Activated gamma-delta T cell (primary cell): ENCODE results near the gene TRAPPC12.
"Not testable (repeated sequence)": the region's sequence is repeated elsewhere in the genome, so short reads cannot be mapped to it uniquely, and the experiment has no call there.

Experiments
- DNase-seq: peaks from one replicate; lab custom pipeline; 2025; lab: John Stamatoyannopoulos, UW

Gene TRAPPC12

GRCh38 chr2:3432693-3433338, 53.3 kb downstream of the TRAPPC12 start:
- no peak for DNase-seq

GRCh38 chr2:3433339-3433699, 53.8 kb downstream of the TRAPPC12 start:
- DNase-seq = no peak

DNA sequence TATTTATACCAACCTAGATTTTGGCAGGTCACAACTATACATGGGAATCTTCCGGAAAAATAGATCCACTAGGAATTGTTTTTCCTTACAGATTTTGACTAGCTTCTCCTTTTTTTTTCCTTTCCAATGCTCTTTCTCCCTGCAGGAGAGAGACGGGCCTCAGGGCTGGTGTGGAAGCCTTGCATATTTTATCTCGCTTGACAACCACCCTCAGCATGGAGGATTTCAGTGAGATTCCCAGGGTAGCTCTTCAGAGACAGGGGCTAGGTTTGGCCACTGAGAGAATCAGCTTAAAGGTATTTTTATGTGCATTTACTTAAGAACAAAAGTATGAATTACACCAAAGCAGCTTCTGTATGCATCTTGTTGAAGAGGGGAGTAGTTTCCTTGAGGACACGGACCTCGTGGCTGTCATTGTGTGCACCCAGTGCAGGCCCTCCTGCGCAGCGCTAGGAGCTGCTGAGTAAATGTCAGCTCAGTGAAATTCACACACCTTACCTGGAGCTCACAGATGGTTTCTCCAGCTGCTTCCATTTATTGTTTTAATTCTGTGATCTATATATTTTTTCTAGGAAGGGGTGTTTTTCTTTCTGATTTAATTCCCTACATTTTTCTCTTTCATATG, 54.4 kb downstream of the TRAPPC12 start:
- no peak for DNase-seq

GRCh38 chr2:3434654-3435053, 55.2 kb downstream of the TRAPPC12 start:
- DNase-seq = no peak

GRCh38 chr2:3435445-3435844, 56.0 kb downstream of the TRAPPC12 start:
- DNase-seq = no peak

DNA sequence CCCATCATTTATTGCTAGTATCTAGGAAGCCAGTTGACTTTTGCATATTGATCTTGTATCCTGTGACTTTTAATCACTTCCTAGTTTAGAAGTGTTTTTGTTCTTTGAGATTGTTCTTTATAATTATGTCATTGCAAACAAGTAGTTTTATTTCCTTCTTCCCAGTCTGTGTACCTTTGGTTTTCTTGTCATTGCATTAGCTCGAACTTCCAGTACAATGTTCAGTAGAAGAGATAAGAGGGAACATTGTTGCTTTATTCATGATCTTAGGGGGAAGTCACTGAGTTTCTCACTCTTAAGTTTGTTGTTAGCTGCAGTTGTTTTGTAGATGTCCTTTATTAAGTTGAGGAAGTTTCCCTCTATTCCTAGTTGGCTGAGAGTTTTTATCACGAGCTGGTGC, 61.0 kb downstream of the TRAPPC12 start:
- DNase-seq = no peak

- no peak for DNase-seq
Observed at GRCh38 chr2:3441465-3441864, 62.0 kb downstream of the TRAPPC12 start.

GRCh38 chr2:3442185-3442584, 62.7 kb downstream of the TRAPPC12 start:
- no peak for DNase-seq

DNA sequence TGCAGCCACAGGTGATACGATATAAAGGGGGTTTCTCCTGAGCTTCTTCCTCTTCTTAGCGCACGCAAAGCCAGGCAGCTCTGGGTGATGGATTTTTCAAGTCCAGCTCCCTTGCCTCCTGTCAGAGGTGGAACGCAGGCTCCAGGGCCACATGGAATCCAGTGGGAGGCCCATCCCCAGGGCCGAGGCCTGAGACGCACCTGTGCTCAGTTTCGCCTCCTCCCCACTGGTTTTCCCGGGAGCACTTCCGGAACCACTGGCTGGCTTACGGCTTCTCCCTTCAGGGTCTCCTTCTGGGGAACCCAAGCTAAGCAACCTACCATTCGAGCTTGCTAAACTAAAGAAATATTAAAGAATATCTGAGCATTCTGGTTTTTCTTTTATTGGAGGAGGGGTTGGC, 63.6 kb downstream of the TRAPPC12 start:
- no peak for DNase-seq

- no peak for DNase-seq
Observed at GRCh38 chr2:3443506-3444084, 64.1 kb downstream of the TRAPPC12 start.

- DNase-seq = no peak
Observed at GRCh38 chr2:3445891-3446290, 66.4 kb downstream of the TRAPPC12 start.

DNA sequence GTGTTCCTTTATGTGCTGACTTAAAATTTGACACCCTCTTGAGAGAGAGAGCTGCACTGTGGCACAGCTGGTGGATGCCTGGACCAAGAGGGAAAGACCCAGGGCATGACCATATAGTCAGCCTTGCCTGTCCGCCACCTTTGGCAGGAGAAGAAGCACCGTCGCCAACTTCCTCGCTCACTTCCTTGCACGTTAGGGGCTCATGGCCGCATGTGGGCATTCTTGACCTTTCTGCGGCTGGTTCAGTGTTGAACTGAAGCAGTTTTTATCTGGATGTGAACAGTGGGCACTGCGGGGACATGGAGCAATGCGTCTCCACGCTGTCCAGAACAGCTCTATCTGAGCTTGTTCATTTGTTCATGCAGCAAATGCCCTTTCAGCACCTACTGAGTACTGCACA, 66.9 kb downstream of the TRAPPC12 start:
- no peak for DNase-seq

DNA sequence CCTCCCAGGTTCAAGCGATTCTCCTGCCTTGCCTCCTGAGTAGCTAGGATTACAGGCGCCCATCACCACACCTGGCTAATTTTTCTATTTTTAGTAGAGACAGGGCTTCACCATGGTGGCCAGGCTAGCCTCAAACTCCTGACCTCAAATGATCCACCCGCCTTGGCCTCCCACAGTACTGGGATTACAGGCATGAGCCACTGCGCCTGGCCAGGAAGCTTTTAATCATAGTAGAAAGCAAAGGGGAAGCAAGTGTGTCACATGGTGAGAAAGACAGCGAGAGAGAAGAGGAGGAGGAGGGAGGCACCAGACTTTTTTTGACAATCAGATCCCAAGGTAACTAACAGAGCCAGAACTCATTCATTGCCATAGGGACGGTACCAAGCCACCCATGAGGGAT, 67.7 kb downstream of the TRAPPC12 start:
- not testable (repeated sequence) for DNase-seq

DNA sequence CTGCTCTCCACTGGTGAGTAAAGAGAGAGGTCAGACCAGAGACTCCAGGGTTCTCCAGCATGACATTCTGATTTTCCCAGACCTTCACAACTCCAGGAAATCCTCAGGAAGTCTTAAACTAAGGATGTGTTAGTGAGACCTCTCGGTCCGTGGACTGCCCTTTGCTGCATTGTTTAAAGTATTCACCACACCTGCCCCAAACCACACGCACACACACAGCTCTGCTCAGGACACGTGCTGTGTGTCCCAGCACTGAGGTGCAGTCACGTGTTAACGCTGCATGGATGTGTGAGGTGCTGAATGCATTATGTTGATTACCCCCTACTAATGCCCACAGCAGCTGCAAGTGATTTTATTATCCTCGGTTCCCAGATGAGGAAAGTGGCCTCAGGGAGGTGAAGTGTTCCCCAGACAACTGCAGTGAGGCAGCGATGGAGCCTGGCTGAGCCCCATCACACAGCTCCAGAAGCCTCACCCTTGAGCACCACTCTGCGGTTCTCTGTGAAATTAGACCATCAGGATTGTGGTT, 68.4 kb downstream of the TRAPPC12 start:
- DNase-seq = no peak

DNA sequence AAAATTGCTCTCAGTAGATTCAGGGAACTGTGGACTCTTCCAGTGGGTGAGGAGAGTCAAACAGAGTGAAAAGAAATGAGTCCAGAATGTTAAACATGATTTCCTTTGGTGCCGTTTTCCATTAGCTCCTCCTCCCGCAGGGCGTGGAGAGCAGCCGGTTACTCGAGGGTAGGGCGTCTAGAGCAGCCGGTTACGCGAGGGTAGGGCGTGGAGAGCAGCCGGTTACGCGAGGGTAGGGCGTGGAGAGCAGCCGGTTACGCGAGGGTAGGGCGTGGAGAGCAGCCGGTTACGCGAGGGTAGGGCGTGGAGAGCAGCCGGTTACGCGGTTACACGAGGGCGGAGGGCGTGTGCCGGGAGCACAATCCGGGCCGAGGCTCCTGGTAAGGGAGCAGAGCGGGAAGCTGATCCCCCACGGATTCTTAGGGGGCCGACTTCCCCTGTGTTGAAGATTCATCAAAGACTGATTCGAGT, 69.0 kb downstream of the TRAPPC12 start:
- not testable (repeated sequence) for DNase-seq

GRCh38 chr2:3449086-3449485, 69.6 kb downstream of the TRAPPC12 start:
- no peak for DNase-seq

- DNase-seq = no peak
Observed at GRCh38 chr2:3449936-3450335, 70.4 kb downstream of the TRAPPC12 start.

GRCh38 chr2:3450385-3451010, 71.0 kb downstream of the TRAPPC12 start:
- DNase-seq = no peak

DNA sequence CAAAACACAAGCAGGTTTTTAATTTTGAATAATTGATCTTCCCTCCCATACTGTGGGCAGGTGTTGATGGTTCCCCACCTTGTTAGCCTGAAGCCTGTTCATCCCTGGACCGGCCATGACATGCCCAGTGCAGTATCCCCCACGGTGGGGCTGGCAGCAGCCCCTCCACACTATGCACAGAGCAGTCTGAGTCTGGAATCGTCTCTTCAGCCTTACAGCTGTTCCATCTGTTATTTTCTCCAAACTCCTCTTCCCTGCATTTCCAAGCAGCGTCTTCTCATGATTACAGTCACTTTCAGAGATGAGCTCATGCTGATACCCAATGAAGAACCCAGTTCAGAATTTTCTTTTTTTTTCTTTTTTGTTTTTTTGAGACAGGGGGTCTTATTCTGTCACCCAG, 71.7 kb downstream of the TRAPPC12 start:
- no peak for DNase-seq

GRCh38 chr2:3451926-3452671, 72.6 kb downstream of the TRAPPC12 start:
- DNase-seq = no peak

- DNase-seq = no peak
Observed at GRCh38 chr2:3453190-3453999, 73.9 kb downstream of the TRAPPC12 start.
